ENCODE data around the gene SYTL3.

- TF ChIP-seq POLR2A (IDR thresholded peaks at IDR 0.05; ENCODE audit: low read length) (no peak), GATA1 (IDR thresholded peaks at IDR 0.05; ENCODE audit: low read depth, low read length) (no peak)
Observed at GRCh38 chr6:158737082-158737709, 87.3 kb downstream of the SYTL3 start.
